OCI-LY3 (cell line): ENCODE data around the gene BACH2.

Experiments used
- EZH2phosphoT487 ChIP-seq: fragments of 200-600 bp; shearing (Covaris generic); IDR thresholded peaks from 2 replicates; pipeline ENCODE4 v1.6.1; 2018; ENCODE audit warnings: antibody characterized with exemption, mixed run types, low read depth
- TF ChIP-seq, protein P1 (sequence below): fragments of 200-600, 300-600 bp; sonication (generic); IDR thresholded peaks from 2 replicates; pipeline ENCODE4 v1.5.1; 2014; ENCODE audit warnings: antibody characterized with exemption, low read length, low read depth

DNA sequence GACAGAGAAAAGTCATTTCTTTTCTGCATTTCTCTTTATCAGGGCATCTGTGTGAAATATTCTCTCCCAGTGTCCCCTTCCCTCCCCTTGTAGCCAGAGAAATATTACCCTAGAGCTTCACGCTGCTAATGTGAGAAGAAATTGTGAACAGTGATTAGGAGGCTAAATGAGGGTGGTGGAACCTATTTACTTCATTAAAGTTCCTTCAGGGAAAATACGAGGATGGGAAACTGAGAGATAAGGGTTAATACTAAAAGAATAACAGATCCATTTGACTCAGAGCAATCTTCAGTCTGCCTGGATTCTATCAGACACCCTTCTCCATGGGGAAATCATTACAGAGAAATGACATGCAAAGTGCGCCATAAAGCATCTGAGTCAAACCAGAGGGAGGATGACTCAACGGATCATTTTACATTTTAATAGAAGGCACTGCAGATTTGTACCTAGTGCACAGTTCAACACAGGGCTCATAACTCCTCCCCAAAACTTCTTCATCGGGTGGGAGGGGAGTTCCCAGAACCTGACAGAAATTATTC lies 271.1 kb downstream of the BACH2 start:
- TF ChIP-seq, protein P1, sequence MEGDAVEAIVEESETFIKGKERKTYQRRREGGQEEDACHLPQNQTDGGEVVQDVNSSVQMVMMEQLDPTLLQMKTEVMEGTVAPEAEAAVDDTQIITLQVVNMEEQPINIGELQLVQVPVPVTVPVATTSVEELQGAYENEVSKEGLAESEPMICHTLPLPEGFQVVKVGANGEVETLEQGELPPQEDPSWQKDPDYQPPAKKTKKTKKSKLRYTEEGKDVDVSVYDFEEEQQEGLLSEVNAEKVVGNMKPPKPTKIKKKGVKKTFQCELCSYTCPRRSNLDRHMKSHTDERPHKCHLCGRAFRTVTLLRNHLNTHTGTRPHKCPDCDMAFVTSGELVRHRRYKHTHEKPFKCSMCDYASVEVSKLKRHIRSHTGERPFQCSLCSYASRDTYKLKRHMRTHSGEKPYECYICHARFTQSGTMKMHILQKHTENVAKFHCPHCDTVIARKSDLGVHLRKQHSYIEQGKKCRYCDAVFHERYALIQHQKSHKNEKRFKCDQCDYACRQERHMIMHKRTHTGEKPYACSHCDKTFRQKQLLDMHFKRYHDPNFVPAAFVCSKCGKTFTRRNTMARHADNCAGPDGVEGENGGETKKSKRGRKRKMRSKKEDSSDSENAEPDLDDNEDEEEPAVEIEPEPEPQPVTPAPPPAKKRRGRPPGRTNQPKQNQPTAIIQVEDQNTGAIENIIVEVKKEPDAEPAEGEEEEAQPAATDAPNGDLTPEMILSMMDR = no peak
- no peak for TF ChIP-seq EZH2phosphoT487
